Loucy (cell line): ENCODE results near the gene PIGQ.

Source experiments
- CTCF ChIP-seq: fragments of 200-600 bp; sonication (generic); conservative IDR thresholded peaks from 2 replicates; pipeline ENCODE4 v1.5.1; 2014; ENCODE audit warnings: mild to moderate bottlenecking, antibody characterized with exemption, low read length
- EZH2phosphoT487 ChIP-seq: fragments of 200-600 bp; IDR thresholded peaks from 2 replicates; pipeline ENCODE4 v1.6.1; 2018; ENCODE audit warnings: antibody characterized with exemption, mild to moderate bottlenecking, moderate library complexity, borderline replicate concordance

DNA sequence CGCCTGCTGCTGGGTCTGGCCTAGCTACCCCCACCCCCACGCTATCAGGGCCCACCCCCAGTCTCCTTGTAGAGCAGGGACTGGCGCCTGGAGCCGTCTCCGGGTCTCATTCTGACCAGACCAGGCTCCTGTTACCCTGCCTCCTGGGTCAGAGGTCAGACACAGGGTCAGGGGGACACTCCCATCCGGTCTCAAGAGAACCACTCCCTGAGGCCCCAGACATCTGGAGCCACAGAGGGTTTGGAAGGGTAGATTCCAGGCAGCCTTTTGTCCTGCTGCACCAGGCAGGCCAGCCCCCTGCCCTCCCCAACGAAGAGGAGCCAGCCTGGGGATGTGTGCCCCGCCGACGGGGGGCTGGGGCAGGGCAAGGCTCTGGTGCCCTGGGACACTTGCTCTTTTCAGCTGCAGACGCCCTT is 60.1 kb downstream of the PIGQ start:
- TF ChIP-seq CTCF (no peak), EZH2phosphoT487 (no peak)
